Neural crest cell (in vitro differentiated cells): ENCODE results near the gene FBLN2. TPM values are rescaled to one million over a fixed set of nuclear protein-coding genes. Genes with fewer than 3 reads are reported as not detected.

Experiments
- DNase-seq: peaks from one replicate; pipeline ENCODE4 v3.0.0; 2021; ENCODE audit warnings: low read depth, mixed read lengths, low spot score
- H3K27ac Mint-ChIP-seq: one replicate; pipeline ENCODE4 v1.8.0; 2021; ENCODE audit warnings: mild to moderate bottlenecking, mixed read lengths; ENCODE audit not compliant: unreplicated experiment
- H3K27me3 Mint-ChIP-seq: 2 replicates; pipeline ENCODE4 v1.8.0; 2021; ENCODE audit warnings: low read depth, mild to moderate bottlenecking, mixed read lengths
- H3K36me3 Mint-ChIP-seq: 2 replicates; pipeline ENCODE4 v1.8.0; 2021; ENCODE audit warnings: low read depth, mild to moderate bottlenecking, mixed read lengths
- H3K4me1 Mint-ChIP-seq: 2 replicates; pipeline ENCODE4 v1.8.0; 2021; ENCODE audit warnings: mixed read lengths
- H3K4me3 Mint-ChIP-seq: one replicate; pipeline ENCODE4 v1.8.0; 2021; ENCODE audit warnings: mild to moderate bottlenecking, mixed read lengths
- H3K9me3 Mint-ChIP-seq: 2 replicates; pipeline ENCODE4 v1.8.0; 2021; ENCODE audit warnings: mixed read lengths
- total RNA-seq: library from RNA; stranded (reverse); gene quantifications from 2 replicates; pipeline ENCODE4 v1.2.1, GENCODE V29; 2021
- TF ChIP-seq, protein P1 (sequence below): fragments of 200-600 bp; sonication (generic); conservative IDR thresholded peaks from 2 replicates; pipeline ENCODE4 v1.5.0; 2021; ENCODE audit warnings: antibody characterized with exemption, mild to moderate bottlenecking

Gene FBLN2
- total RNA-seq, 1 donor from 2014 or later: 6.3 TPM

DNA sequence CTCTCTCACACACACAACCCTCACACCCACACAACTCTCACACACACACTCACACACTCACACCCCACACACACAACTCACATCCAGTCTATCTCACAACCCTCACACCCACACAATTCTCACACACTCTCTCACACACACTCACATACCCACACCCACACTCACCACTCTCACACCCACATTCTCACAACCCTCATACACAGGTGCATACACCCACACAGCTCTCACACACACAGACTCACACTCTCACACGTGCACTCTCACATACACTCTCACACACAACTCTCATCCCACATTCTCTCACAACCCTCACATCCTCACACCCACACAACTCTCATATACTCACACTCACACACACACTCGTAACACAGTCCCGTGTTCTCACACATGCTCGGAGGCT is 134.4 kb downstream of the FBLN2 start:
- Mint-ChIP-seq H3K36me3 (no peaks in the 10 kb centered on the region), H3K27ac (peak overlapping the region; percentile 83), H3K27me3 (peaks cover 2% of the 10 kb centered on the region), H3K4me1 (peaks cover 23% of the 10 kb centered on the region), H3K9me3 (no peaks in the 10 kb centered on the region), H3K4me3 (no peak overlapping the region)
- TF ChIP-seq, protein P1, sequence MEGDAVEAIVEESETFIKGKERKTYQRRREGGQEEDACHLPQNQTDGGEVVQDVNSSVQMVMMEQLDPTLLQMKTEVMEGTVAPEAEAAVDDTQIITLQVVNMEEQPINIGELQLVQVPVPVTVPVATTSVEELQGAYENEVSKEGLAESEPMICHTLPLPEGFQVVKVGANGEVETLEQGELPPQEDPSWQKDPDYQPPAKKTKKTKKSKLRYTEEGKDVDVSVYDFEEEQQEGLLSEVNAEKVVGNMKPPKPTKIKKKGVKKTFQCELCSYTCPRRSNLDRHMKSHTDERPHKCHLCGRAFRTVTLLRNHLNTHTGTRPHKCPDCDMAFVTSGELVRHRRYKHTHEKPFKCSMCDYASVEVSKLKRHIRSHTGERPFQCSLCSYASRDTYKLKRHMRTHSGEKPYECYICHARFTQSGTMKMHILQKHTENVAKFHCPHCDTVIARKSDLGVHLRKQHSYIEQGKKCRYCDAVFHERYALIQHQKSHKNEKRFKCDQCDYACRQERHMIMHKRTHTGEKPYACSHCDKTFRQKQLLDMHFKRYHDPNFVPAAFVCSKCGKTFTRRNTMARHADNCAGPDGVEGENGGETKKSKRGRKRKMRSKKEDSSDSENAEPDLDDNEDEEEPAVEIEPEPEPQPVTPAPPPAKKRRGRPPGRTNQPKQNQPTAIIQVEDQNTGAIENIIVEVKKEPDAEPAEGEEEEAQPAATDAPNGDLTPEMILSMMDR: no peak
- no peak for DNase-seq

DNA sequence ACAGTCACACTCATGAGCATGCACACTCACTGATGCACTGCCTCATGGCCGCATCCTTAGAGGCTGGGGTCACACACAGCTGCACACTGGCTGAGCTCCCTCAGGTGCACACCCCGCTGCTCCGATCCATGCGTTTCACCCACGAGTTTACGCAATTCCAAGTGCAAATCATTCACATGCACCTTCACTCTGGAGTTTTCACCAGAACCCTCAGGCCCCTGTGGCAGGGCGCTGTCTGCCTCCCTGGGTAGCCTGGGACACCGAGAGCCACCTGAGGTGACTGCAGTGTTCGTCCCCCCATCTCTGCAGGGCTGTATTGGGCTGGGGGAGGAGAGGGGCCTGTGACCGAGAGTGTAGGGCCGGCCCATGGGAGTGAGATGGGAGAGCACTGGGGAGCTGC is 134.8 kb downstream of the FBLN2 start:
- no peak overlapping the region for H3K4me3 Mint-ChIP-seq
- H3K9me3 Mint-ChIP-seq: no peaks in the 10 kb centered on the region
- DNase-seq: no peak
- peaks cover 2% of the 10 kb centered on the region for H3K27me3 Mint-ChIP-seq
- peaks cover 25% of the 10 kb centered on the region for H3K4me1 Mint-ChIP-seq
- H3K36me3 Mint-ChIP-seq: no peaks in the 10 kb centered on the region
- TF ChIP-seq, protein P1: no peak
- no peak overlapping the region for H3K27ac Mint-ChIP-seq

DNA sequence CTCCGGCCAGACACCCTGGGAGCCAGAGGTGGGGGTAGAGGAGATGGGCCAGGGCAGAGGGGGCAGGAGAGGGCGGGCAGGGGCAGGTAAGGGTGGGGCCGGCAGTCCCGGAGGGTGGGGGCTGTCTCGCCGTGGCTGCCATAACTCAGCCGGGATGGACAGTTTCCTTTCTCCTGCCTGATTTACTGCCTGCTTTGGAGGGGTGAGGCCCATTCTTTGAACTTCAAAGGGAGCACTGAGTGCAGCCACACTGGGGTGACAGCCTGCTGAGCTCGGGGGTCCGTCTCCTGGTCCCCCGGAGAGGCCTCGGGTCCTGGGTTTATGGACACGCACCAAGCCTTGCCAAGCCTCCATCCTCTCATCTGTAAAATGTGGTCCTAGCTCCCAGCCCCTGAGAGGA is 135.4 kb downstream of the FBLN2 start:
- TF ChIP-seq, protein P1: no peak
- no peak for DNase-seq
- Mint-ChIP-seq H3K27me3 (peaks cover 2% of the 10 kb centered on the region), H3K27ac (peak overlapping the region; percentile 12), H3K9me3 (no peaks in the 10 kb centered on the region), H3K36me3 (no peaks in the 10 kb centered on the region), H3K4me3 (no peak overlapping the region), H3K4me1 (peaks cover 25% of the 10 kb centered on the region)

DNA sequence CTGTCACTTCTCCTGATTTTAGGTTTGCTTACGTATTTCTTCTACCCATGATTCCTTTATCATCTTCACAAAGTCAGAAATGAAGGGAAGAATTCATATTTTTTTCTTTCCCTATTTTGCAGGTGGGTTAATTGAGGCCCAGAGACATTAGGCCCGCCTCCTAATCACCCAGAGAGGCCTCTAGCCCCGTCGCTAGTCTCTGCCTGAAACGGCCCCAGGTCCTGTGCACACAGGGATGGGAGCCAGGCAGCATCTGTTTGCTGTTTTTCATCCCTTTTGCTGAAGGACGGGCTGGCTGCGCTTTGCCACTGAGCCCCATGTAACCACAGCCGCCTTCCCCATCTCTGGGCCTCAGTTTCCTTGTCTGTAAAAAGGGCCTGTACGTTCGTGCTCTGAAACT is 135.9 kb downstream of the FBLN2 start:
- TF ChIP-seq, protein P1: no peak
- no peak overlapping the region for H3K27ac Mint-ChIP-seq
- no peaks in the 10 kb centered on the region for H3K36me3 Mint-ChIP-seq

DNA sequence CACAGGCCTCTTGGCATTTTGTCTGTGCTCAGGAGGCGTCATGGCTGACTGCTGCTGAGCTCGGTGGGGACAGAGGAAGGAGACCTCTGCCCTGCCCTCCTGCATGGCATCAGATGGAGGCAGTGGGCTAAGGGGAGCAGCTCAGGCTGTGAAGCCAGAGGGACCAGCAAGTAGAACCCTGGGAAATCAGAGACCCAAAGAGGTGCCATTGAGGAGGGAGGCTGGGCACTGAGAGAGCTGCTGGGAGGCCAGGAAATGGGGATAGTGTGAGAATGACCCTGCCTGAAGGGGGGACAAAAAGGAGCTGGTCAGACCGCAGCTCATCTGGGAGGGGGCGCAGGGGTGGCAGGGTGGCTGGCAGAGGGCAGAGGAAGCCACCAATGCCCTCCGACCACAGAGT is 136.8 kb downstream of the FBLN2 start:
- no peak for DNase-seq
- Mint-ChIP-seq H3K4me1 (peaks cover 25% of the 10 kb centered on the region), H3K27me3 (peaks cover 2% of the 10 kb centered on the region), H3K27ac (no peak overlapping the region), H3K36me3 (no peaks in the 10 kb centered on the region), H3K4me3 (no peak overlapping the region), H3K9me3 (no peaks in the 10 kb centered on the region)
- TF ChIP-seq, protein P1: no peak

More for the DNA sequence above, 135.9 kb downstream of the FBLN2 start:
- no peaks in the 10 kb centered on the region for H3K9me3 Mint-ChIP-seq
- H3K4me3 Mint-ChIP-seq: no peak overlapping the region
- peaks cover 2% of the 10 kb centered on the region for H3K27me3 Mint-ChIP-seq
- no peak for DNase-seq
- peaks cover 25% of the 10 kb centered on the region for H3K4me1 Mint-ChIP-seq
